Osteoblast (primary cell): ENCODE measurements around the gene PGS1. TPM values are rescaled to one million over a fixed set of nuclear protein-coding genes. Genes with fewer than 3 reads are reported as not detected.

Experiments used
- DNase-seq: peaks from one replicate; pipeline ENCODE4 v3.0.0; 2011; ENCODE audit warnings: low spot score, mixed read lengths; ENCODE audit not compliant: insufficient read length; ENCODE audit errors: missing footprints
- H2AFZ ChIP-seq: 2 replicates; pipeline ENCODE4 v1.6.0; 2011; ENCODE audit warnings: mild to moderate bottlenecking, low read length
- H3K27ac ChIP-seq: 2 replicates; pipeline ENCODE4 v1.5.1; 2011; ENCODE audit warnings: mild to moderate bottlenecking, low read depth, low read length, moderate library complexity
- H3K27me3 ChIP-seq: 2 replicates; pipeline ENCODE4 v1.6.0; 2012; ENCODE audit warnings: mild to moderate bottlenecking, control low read depth, inconsistent platforms, low read length, moderate library complexity; ENCODE audit not compliant: insufficient read depth
- H3K36me3 ChIP-seq: 2 replicates; pipeline ENCODE4 v1.5.1; 2011; ENCODE audit warnings: mild to moderate bottlenecking, low read length, control low read depth, moderate library complexity; ENCODE audit not compliant: insufficient read depth
- H3K4me1 ChIP-seq: 2 replicates; pipeline ENCODE4 v1.5.1; 2011; ENCODE audit warnings: mild to moderate bottlenecking, low read length, control low read depth, moderate library complexity; ENCODE audit not compliant: insufficient read depth
- H3K4me2 ChIP-seq: 2 replicates; pipeline ENCODE4 v1.6.0; 2011; ENCODE audit warnings: mild to moderate bottlenecking, low read length; ENCODE audit not compliant: insufficient read depth
- H3K4me3 ChIP-seq: fragments of 200-600 bp; sonication (generic); 3 replicates; pipeline ENCODE4 v1.5.1; 2012; ENCODE audit warnings: mild to moderate bottlenecking, low read length, inconsistent platforms; ENCODE audit not compliant: insufficient read depth
- H3K79me2 ChIP-seq: 2 replicates; pipeline ENCODE4 v1.6.0; 2012; ENCODE audit warnings: mild to moderate bottlenecking, low read length, control low read depth, inconsistent platforms; ENCODE audit not compliant: insufficient read depth
- H3K9me3 ChIP-seq: 2 replicates; pipeline ENCODE4 v1.5.1; 2011; ENCODE audit warnings: low read depth, low read length, control low read depth
- H4K20me1 ChIP-seq: 2 replicates; pipeline ENCODE4 v1.6.0; 2012; ENCODE audit warnings: mild to moderate bottlenecking, low read length, control low read depth; ENCODE audit not compliant: insufficient read depth
- CTCF ChIP-seq: IDR thresholded peaks from 2 replicates; pipeline ENCODE4 v1.5.1; 2011; ENCODE audit warnings: mild to moderate bottlenecking, low read depth, low read length, moderate library complexity; ENCODE audit errors: extremely low read depth
- total RNA-seq: library from RNA; depleted of rRNA; stranded (reverse); fragments of >200 nt; gene quantifications from 2 replicates; pipeline ENCODE4 v1.2.3, GENCODE V29; 2012

Gene PGS1
- total RNA-seq, 1 donor: 34.4 TPM

GRCh38 chr17:78391843-78392242 is 13.4 kb downstream of the PGS1 start:
- Histone ChIP-seq H3K27ac (peak overlapping the region; percentile 85), H3K27me3 (no peaks in the 10 kb centered on the region), H3K79me2 (peaks cover 92% of the 10 kb centered on the region), H3K4me1 (peaks cover 37% of the 10 kb centered on the region), H3K4me3 (peak overlapping the region; percentile 27), H3K9me3 (no peaks in the 10 kb centered on the region), H4K20me1 (peaks cover 5% of the 10 kb centered on the region), H2AFZ (no peak overlapping the region), H3K4me2 (peak overlapping the region; percentile 55), H3K36me3 (peaks cover 16% of the 10 kb centered on the region)
- DNase-seq: peak; percentile 86
- TF ChIP-seq CTCF: no peak

DNA sequence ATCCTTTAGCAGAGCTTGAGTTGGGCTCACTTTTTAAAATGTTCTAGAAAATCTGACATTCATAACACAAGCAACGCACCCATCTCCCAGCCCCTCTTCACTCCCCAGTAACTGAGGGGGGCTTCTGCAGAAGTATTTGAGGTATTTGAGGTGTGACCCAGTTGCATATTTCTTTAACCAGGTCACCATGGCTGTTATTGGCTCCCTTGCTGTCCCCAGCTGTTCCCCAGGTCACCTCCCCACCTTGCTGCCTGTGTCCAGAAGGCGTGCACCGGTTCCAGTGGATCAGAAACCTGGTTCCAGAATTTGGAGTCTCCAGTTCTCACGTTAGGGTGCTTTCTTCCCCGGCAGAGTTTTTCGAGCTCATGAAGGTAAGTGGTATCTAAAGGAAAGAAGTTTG is 13.8 kb downstream of the PGS1 start:
- H3K36me3 ChIP-seq: peaks cover 16% of the 10 kb centered on the region
- H3K4me1 ChIP-seq: peaks cover 40% of the 10 kb centered on the region
- H3K27me3 ChIP-seq: no peaks in the 10 kb centered on the region
- no peak for DNase-seq
- no peak for TF ChIP-seq CTCF
- H3K4me3 ChIP-seq: no peak overlapping the region
- H3K4me2 ChIP-seq: no peak overlapping the region
- H2AFZ ChIP-seq: no peak overlapping the region
- H3K9me3 ChIP-seq: no peaks in the 10 kb centered on the region
- peak overlapping the region; percentile 85 for H3K27ac ChIP-seq
- H3K79me2 ChIP-seq: peaks cover 92% of the 10 kb centered on the region
- H4K20me1 ChIP-seq: peaks cover 5% of the 10 kb centered on the region

DNA sequence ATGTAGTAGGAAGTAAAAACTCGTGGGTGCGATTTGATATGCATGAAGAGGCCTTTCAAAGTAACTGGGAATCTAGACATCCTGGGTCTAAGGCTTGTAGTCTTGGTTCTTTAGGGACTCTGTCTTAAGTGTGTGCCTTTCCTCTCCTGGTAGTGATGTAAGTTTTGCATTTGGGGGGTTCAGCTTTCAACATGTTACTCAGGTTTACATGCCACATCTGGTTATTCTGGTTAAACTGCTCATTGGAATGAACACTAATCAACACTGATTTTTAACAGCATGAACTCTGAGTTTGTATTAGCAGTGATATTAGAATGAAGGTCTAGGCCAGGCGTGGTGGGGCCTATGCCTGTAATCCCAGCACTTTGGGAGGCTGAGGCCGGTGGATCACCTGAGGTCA is 15.1 kb downstream of the PGS1 start:
- peaks cover 49% of the 10 kb centered on the region for H3K4me1 ChIP-seq
- TF ChIP-seq CTCF: no peak
- H3K79me2 ChIP-seq: peaks cover 83% of the 10 kb centered on the region

GRCh38 chr17:78394209-78394608 is 15.8 kb downstream of the PGS1 start:
- H3K4me2 ChIP-seq: no peak overlapping the region
- peaks cover 19% of the 10 kb centered on the region for H4K20me1 ChIP-seq
- H3K4me1 ChIP-seq: peaks cover 51% of the 10 kb centered on the region
- H3K4me3 ChIP-seq: no peak overlapping the region
- TF ChIP-seq CTCF: no peak
- DNase-seq: peak; percentile 39
- no peaks in the 10 kb centered on the region for H3K9me3 ChIP-seq
- H3K79me2 ChIP-seq: peaks cover 83% of the 10 kb centered on the region
- peaks cover 30% of the 10 kb centered on the region for H3K36me3 ChIP-seq
- no peak overlapping the region for H3K27ac ChIP-seq
- no peak overlapping the region for H2AFZ ChIP-seq
- H3K27me3 ChIP-seq: no peaks in the 10 kb centered on the region

More for the DNA sequence above, 15.1 kb downstream of the PGS1 start:
- H3K4me3 ChIP-seq: no peak overlapping the region
- H3K27me3 ChIP-seq: no peaks in the 10 kb centered on the region
- H3K4me2 ChIP-seq: no peak overlapping the region
- peaks cover 24% of the 10 kb centered on the region for H3K36me3 ChIP-seq
- H3K9me3 ChIP-seq: no peaks in the 10 kb centered on the region
- H3K27ac ChIP-seq: no peak overlapping the region
- DNase-seq: no peak
- H4K20me1 ChIP-seq: peaks cover 13% of the 10 kb centered on the region
- no peak overlapping the region for H2AFZ ChIP-seq
